Measurements from ENCODE around the gene NPAS2. TPM values are rescaled to one million over a fixed set of nuclear protein-coding genes. Genes with fewer than 3 reads are reported as not detected.

NPAS2 gene
- total and polyA plus RNA-seq, 2 of the 8 experiments (the other 6 are each of a cell fraction or from before 2014, with no cell fraction given): 1.8 to 1.9 TPM

- DNase-seq (ENCODE audit: low read depth in 1 of 2, low spot score in 2 of 2): no peak
- no peaks in the 10 kb centered on the region for H3K9me3 ChIP-seq (ENCODE audit: insufficient read depth in 2 of 2, low read depth in 1 of 2, low read length in 1 of 2)
- CTCF ChIA-PET (ENCODE audit: partially characterized antibody): no interaction called here
- TF ChIP-seq EGR1 (IDR thresholded peaks at IDR 0.05; ENCODE audit: borderline replicate concordance, low read depth, low read length) (no peak), SIN3A (conservative IDR thresholded peaks at IDR 0.05 in 1 of 2, IDR thresholded peaks at IDR 0.05 in 1 of 2; ENCODE audit: low read depth in 1 of 2, low read length in 2 of 2) (no peak), KDM1A (IDR thresholded peaks at IDR 0.05; ENCODE audit: borderline replicate concordance, low read length) (no peak), GABPA (IDR thresholded peaks at IDR 0.05; ENCODE audit: borderline replicate concordance, insufficient read depth, low read length) (no peak), BCL11A (IDR thresholded peaks at IDR 0.05; ENCODE audit: low read depth in 2 of 2, low read length in 2 of 2) (no peak), POU5F1 (IDR thresholded peaks at IDR 0.05; ENCODE audit: low read depth, low read length) (no peak), CBX5 (IDR thresholded peaks at IDR 0.05; ENCODE audit: low read depth, low read length) (no peak), SIRT6 (IDR thresholded peaks at IDR 0.05; ENCODE audit: low read length) (no peak), SUZ12 (IDR thresholded peaks at IDR 0.05; ENCODE audit: low read length) (no peak), POLR2A (IDR thresholded peaks at IDR 0.05; ENCODE audit: control extremely low read depth in 1 of 2, low read depth in 2 of 2, low read length in 2 of 2) (no peak), HDAC2 (IDR thresholded peaks at IDR 0.05; ENCODE audit: borderline replicate concordance in 1 of 2, low read depth in 2 of 2, low read length in 2 of 2) (no peak), CBX8 (IDR thresholded peaks at IDR 0.05; ENCODE audit: borderline replicate concordance, low read depth, low read length) (no peak)
- TF ChIP-seq, protein P1, sequence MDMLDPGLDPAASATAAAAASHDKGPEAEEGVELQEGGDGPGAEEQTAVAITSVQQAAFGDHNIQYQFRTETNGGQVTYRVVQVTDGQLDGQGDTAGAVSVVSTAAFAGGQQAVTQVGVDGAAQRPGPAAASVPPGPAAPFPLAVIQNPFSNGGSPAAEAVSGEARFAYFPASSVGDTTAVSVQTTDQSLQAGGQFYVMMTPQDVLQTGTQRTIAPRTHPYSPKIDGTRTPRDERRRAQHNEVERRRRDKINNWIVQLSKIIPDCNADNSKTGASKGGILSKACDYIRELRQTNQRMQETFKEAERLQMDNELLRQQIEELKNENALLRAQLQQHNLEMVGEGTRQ (IDR thresholded peaks at IDR 0.05; ENCODE audit: low read length): no peak
Observed at GRCh38 chr2:100783987-100784386, 36.0 kb upstream of the NPAS2 start.

More at GRCh38 chr2:100783987-100784386, 36.0 kb upstream of the NPAS2 start:
- H3K4me1 ChIP-seq (replicated peaks in 1 of 4; ENCODE audit: control insufficient read depth in 3 of 4, insufficient read depth in 4 of 4, low read length in 3 of 4): peaks cover 2 to 7% (median 5%) of the 10 kb centered on the region in 4 experiments; a peak in 5 of 7 replicates
- H3K27ac ChIP-seq (ENCODE audit: low read depth, low read length): no peak overlapping the region
- no peak overlapping the region for H2BK5ac ChIP-seq (ENCODE audit: low read depth, low read length)
- no peak overlapping the region for H3K4ac ChIP-seq (replicated peaks; ENCODE audit: insufficient read length, low read depth, low read length)
- no peak overlapping the region for H3K14ac ChIP-seq (ENCODE audit: insufficient read length)
- H3K23ac ChIP-seq (ENCODE audit: insufficient read length): no peak overlapping the region
- no peak overlapping the region for H3K4me2 ChIP-seq (ENCODE audit: insufficient read depth in 1 of 2, low read depth in 2 of 2, low read length in 2 of 2)
- no peak overlapping the region for H2BK12ac ChIP-seq (ENCODE audit: low read depth, low read length)
- POLR2A ChIA-PET (ENCODE audit: partially characterized antibody): no interaction called here
- no peaks in the 10 kb centered on the region for H3K79me1 ChIP-seq (ENCODE audit: low read depth, low read length)
- no peaks in the 10 kb centered on the region for H3K79me2 ChIP-seq (ENCODE audit: control insufficient read depth in 1 of 2, insufficient read depth in 2 of 2, low read length in 2 of 2)
- FAIRE-seq: no peak
- H3K9ac ChIP-seq (replicated peaks in 1 of 4; ENCODE audit: extremely low read depth in 1 of 4, low read depth in 3 of 4, low read length in 3 of 4): no peak overlapping the region
- no peaks in the 10 kb centered on the region for H4K20me1 ChIP-seq (replicated peaks in 1 of 2; ENCODE audit: control insufficient read depth in 1 of 2, insufficient read depth in 2 of 2, low read length in 2 of 2)
- 77% methylated on average over 2 of the region's 3 CpGs; no CpG with 5 or more reads in 1 of the 2 experiments for WGBS, 2 experiments (ENCODE audit: extremely low coverage in 1 of 2, insufficient coverage in 1 of 2, insufficient read length in 1 of 2, insufficient replicate concordance in 2 of 2, low coverage in 1 of 2, low lambda C conversion rate in 2 of 2, missing lambda C conversion rate in 1 of 2)
- no peaks in the 10 kb centered on the region for H3K36me3 ChIP-seq (ENCODE audit: control insufficient read depth in 2 of 4, insufficient read depth in 4 of 4, low read length in 3 of 4)
- H2BK20ac ChIP-seq (ENCODE audit: low read length): no peak overlapping the region
- H2AK5ac ChIP-seq (ENCODE audit: low read depth, low read length): no peak overlapping the region
- H4K5ac ChIP-seq (ENCODE audit: insufficient read length, low read depth, low read length): no peak overlapping the region
- H3K23me2 ChIP-seq (ENCODE audit: low read depth, low read length): no peaks in the 10 kb centered on the region
- no peak overlapping the region for H2BK120ac ChIP-seq (replicated peaks; ENCODE audit: low read depth, low read length)
- no peak overlapping the region for H3K18ac ChIP-seq (ENCODE audit: extremely low read depth, low read length)
- H2AFZ ChIP-seq (ENCODE audit: low read length): 0 out of 2 replicates have a peak overlapping the region, but pooled peaks have one; percentile 24
- H4K91ac ChIP-seq (replicated peaks; ENCODE audit: insufficient read length, low read length): no peak overlapping the region
- H4K8ac ChIP-seq (ENCODE audit: extremely low read depth, insufficient read depth, low read length): no peak overlapping the region
- H3K27me3 ChIP-seq (replicated peaks in 1 of 4; ENCODE audit: control insufficient read depth in 3 of 4, extremely low read depth in 1 of 4, insufficient read depth in 3 of 4, low read length in 3 of 4): no peaks in the 10 kb centered on the region
- no peak overlapping the region for H2BK15ac ChIP-seq (ENCODE audit: low read length)
- no peak overlapping the region for H3K56ac ChIP-seq (replicated peaks; ENCODE audit: insufficient read length, low read depth, low read length)
- no peak overlapping the region for H3K4me3 ChIP-seq (ENCODE audit: extremely low read depth in 1 of 4, insufficient read depth in 2 of 4, low read depth in 3 of 4, low read length in 4 of 4)

All from H1 (cell line).